Measurements from ENCODE around the gene HDAC4.

HDAC4 gene

GRCh38 chr2:239089884-239090283 lies 310.9 kb downstream of the HDAC4 start:
- TF ChIP-seq ZNF302 (tag by site-specific recombination; IDR thresholded peaks at IDR 0.05; ENCODE audit: low read depth) (no peak), ZNF449 (tag by site-specific recombination; IDR thresholded peaks at IDR 0.05) (no peak), ZNF24 (tag by site-specific recombination; IDR thresholded peaks at IDR 0.05) (no peak), ZSCAN23 (tag by site-specific recombination; IDR thresholded peaks at IDR 0.05) (no peak), EGR2 (tag by site-specific recombination; IDR thresholded peaks at IDR 0.05; ENCODE audit: low read depth) (no peak), MYNN (tag by site-specific recombination; IDR thresholded peaks at IDR 0.05; ENCODE audit: borderline replicate concordance) (no peak), ZBTB11 (tag by site-specific recombination; conservative IDR thresholded peaks at IDR 0.05; ENCODE audit: low read depth) (no peak)
- no peaks in the 10 kb centered on the region for H3K4me1 ChIP-seq (ENCODE audit: control insufficient read depth, insufficient read depth, low read length)
- H3K9me3 ChIP-seq (ENCODE audit: control insufficient read depth, insufficient read depth, low read depth, low read length), result no peaks in the 10 kb centered on the region
- no peaks in the 10 kb centered on the region for H3K36me3 ChIP-seq (ENCODE audit: control insufficient read depth in 2 of 2, insufficient read depth in 1 of 2, low read length in 2 of 2)
- no peak overlapping the region for H3K27ac ChIP-seq (ENCODE audit: extremely low read depth, low read depth, low read length)
- POLR2A ChIA-PET, result no interaction called here
- CTCF ChIA-PET, result no interaction called here
- no peak overlapping the region for H3K4me3 ChIP-seq (ENCODE audit: low read depth, low read length)

GRCh38 chr2:239087046-239087710 lies 313.6 kb downstream of the HDAC4 start:
- ChIA-PET POLR2A (no interaction called here), CTCF (no interaction called here)
- TF ChIP-seq ZNF132 (tag by site-specific recombination; IDR thresholded peaks at IDR 0.05; ENCODE audit: borderline replicate concordance) (no peak), ZNF571 (tag by site-specific recombination; IDR thresholded peaks at IDR 0.05) (no peak), ZNF514 (tag by site-specific recombination; IDR thresholded peaks at IDR 0.05) (no peak), ZNF48 (tag by site-specific recombination; IDR thresholded peaks at IDR 0.05) (no peak), HOXD13 (CRISPR knock-in tag; IDR thresholded peaks at IDR 0.05; ENCODE audit: borderline replicate concordance) (no peak), ZNF830 (tag by site-specific recombination; IDR thresholded peaks at IDR 0.05; ENCODE audit: low read depth) (no peak), RBAK (tag by site-specific recombination; IDR thresholded peaks at IDR 0.05) (no peak), AEBP2 (tag by site-specific recombination; IDR thresholded peaks at IDR 0.05; ENCODE audit: borderline replicate concordance) (no peak), ZNF501 (tag by site-specific recombination; IDR thresholded peaks at IDR 0.05) (no peak), ZNF311 (tag by site-specific recombination; IDR thresholded peaks at IDR 0.05; ENCODE audit: borderline replicate concordance) (no peak), ZNF114 (tag by site-specific recombination; IDR thresholded peaks at IDR 0.05) (no peak), ZNF157 (tag by site-specific recombination; IDR thresholded peaks at IDR 0.05) (no peak)
- H3K27ac ChIP-seq (ENCODE audit: extremely low read depth, low read depth, low read length), result no peak overlapping the region
- no peaks in the 10 kb centered on the region for H3K4me1 ChIP-seq (ENCODE audit: control insufficient read depth, insufficient read depth, low read length)
- no peaks in the 10 kb centered on the region for H3K9me3 ChIP-seq (ENCODE audit: control insufficient read depth, insufficient read depth, low read depth, low read length)
- H3K36me3 ChIP-seq (ENCODE audit: control insufficient read depth in 2 of 2, insufficient read depth in 1 of 2, low read length in 2 of 2), result no peaks in the 10 kb centered on the region
- no peak overlapping the region for H3K4me3 ChIP-seq (ENCODE audit: low read depth, low read length)
